ENCODE results near the gene GTPBP3.

Gene GTPBP3

DNA sequence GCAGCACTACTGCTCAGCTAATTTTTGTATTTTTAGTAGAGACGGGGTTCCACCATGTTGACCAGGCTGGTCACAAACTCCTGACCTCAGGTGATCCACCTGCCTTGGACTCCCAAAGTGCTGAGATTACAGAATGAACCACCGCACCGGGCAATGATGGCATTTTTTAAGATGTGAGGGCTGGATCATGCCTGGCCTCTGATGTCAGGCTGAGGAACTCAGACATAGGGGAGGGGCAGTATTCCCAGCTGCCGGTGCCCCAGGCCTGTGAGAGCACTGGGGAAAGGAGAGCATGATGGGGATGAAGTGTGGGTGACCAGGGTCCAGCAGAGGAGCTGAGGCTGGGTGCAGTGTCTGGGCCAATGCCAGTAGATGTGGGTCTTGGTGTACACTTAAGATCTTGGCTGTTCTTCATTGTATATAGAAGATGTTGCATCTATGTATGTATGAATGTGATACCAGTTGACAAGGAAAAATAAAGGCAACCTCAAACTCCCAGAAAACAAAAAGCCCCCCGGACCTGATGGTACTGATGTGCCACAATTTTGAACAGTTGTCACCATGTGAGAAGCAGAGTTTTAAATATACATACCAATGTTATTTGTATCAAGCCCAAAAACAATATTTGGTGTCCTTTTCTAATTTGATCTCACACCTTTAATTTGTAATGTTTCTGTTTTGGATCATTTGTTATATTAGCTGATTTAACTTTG, 43.2 kb downstream of the GTPBP3 start:
- DNase-seq (ENCODE audit: low read depth in 2 of 3, low spot score in 2 of 3) = no peak

DNA sequence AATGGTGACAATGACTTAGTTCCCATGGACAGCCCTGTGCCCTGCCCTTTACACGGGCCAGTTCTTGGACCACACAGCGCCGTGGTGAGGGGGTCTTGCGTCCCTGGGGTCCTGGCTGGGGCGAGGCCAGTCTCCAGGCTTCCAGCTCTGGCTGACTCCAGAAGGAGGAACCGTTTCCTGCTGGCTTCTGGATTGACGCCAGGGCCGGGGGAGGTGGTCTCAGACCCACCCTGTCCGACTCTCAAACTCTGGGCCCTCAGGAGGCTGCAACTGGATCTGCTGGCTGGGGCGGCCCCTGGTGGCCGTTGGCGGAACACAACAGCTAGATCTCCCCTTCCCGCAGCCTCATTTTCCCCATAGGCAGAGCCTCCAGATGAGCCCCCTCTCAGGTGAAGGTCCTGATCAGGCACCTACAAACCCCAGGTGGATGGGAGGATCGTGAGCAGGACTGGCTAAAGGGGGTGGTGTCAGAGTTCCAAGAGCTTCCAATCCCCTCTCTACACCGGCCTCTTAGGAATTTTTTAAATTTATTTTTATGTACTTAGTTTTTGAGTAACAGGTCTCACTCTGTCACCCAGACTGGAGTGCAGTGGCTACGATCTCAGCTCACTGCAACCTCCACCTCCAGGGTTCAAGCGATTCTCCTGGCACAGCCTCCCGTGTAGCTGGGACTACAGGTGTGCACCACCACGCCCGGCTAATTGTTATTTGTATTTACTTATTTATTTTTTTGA, 48.7 kb downstream of the GTPBP3 start:
- DNase-seq (ENCODE audit: low read depth in 2 of 3, low spot score in 2 of 3) = no peak

DNA sequence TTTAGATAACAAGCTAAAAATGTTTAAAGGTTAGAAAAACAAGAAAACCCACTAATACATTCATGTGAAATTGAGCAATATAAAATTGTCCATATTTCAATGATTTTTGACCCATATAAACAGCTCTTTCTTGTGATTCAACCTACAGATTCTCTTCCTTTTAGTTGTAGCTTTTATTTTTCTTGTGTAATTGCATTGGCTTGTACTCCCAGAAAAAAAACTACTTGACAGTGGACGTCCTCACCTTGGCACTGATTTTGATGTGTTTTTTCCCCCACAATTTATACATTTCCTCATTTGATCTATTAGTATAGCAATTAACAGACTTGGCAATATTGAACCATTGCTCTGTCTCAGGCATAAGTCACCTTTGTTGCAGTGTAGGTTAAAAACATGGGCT, 51.9 kb downstream of the GTPBP3 start:
- DNase-seq (ENCODE audit: low read depth in 2 of 3, low spot score in 2 of 3) = no peak

DNA sequence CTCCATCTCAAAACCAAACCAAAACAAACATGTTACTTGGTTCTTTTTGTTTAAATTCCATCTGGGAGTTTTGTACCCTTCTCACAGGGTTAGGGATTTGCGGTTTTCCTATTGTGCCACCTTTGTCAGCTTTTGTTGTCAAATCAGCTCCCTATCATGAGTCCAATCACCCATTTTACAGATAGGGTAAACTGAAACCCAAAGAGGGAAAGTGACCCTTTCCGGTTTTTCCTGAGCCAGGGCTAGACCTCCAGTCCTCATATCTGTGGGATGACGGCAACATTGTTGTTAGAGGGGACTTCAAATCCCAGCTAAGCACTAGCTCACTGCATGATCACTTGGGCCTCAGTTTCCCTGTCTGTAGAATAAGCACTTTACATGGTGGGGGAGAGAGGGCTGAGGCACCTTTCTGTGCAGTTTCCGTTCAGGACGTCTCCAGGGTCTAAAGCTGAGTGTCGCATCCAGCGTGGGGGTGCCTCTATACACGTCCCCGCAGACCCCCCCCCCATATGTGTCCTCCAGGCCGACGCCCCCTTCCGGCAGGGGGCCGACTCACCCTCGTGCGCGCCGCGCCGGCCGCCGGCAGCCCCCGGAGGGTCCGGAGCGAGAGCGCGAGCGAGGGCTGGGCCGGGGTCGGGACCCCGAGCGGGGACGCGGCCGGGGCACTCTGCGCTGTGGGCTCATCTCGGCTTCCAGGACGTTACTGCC, 52.8 kb downstream of the GTPBP3 start:
- DNase-seq (ENCODE audit: low read depth in 2 of 3, low spot score in 2 of 3) = no peak

DNA sequence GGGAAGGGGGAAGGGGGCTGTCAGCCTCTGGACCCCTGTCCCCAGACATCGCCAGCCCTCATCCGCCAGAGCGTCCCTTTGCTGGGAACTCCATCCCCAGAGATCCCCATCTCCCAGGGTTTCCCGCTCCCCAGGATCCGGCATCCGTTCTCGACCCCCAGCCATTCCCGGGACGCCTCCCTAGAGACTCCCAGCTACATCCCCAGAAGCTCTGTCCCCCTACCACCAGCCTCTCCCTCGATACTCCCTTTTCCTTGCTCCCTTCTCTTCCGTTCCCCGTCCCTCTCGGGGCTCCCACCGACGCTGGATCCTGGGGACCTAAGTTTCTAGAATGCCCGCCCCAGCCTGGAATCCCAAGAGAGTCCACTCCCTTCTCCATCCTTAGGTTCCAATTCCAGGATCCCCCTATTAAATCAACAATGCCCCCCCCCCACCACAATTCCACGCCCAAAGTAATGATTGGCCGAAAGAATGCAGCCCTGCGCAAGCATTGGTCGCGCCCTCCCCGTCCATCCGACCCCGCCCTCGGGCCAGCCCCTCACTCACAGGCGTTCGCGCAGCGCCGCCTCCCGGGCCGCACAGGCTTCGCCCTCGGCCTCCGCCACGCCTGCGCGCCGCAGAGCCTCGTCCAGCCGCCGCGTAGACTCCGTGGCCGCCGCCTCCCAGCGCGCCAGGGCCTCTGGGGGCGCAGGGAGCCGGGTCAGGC, 53.5 kb downstream of the GTPBP3 start:
- peak; percentile 52 to 80 (median 71) for DNase-seq (ENCODE audit: low read depth in 2 of 3, low spot score in 2 of 3)

DNA sequence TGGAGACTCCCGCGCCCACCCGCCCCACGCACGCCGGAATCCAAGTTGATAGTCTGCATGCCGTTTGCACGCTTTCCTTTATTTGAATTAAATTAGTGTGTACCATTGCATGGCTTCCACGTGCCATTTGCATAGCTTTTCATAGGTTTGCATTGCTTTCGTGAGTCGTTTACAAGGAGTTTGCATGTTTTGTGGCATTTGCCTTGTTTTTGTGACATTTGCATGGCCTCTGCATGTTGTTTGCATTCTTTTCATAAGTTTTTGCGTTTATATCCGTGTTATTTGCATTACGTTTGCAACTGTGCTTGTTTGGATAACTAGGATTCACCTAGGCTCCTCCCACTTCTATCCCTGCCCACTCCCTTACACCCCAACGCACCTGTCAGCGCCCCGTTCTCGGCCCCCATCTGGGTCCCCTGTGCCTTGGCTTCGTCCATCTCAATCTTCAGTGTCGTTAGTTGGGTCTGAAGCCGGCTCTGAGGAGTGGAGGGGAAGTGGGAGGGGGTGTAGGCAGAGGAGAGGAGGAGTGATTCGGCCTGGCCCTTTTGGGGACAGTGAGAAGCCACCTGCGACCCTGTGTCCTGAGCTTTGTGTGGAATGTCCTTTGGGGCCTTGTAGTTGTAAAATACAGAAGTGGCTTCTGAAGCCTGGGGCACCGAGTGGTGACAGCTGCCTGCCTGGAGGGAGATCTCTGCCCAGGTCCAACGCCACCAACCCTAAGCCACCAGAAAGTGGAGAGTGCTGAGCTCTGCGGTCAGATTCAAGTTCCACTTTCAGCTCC, 54.2 kb downstream of the GTPBP3 start:
- DNase-seq (ENCODE audit: low read depth in 2 of 3, low spot score in 2 of 3) = no peak

Measured in activated CD8-positive, alpha-beta memory T cell treated with anti-CD3 and anti-CD28 coated beads for 48 hours (primary cell).